SKM-1 treated with dmso at 0.1 percent for 144 hours (cell line): ENCODE data around the gene GOT1.

Experiments
- DNase-seq: peaks from one replicate; lab custom pipeline; 2025; ENCODE audit not compliant: unreplicated experiment; lab: John Stamatoyannopoulos, UW

The GOT1 gene

DNA sequence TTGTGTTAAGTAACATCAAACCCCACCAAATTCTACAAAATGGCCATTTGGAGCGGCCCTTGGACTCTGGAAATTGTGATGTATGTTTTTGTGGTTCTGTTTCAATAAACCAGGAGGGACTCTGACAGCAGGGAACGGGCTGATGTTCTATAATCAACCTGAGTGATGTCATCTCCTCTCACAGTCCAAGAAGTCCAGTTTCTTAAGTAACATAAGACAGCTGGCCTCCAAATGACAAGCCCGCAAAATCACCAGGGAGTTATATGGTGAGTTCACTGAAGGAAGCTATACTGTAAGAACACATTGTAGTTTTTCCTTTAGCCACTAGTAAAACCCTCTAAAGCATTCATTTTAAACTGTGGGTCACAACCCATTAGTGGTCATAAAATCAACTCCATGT, 34.0 kb downstream of the GOT1 start:
- no peak for DNase-seq

DNA sequence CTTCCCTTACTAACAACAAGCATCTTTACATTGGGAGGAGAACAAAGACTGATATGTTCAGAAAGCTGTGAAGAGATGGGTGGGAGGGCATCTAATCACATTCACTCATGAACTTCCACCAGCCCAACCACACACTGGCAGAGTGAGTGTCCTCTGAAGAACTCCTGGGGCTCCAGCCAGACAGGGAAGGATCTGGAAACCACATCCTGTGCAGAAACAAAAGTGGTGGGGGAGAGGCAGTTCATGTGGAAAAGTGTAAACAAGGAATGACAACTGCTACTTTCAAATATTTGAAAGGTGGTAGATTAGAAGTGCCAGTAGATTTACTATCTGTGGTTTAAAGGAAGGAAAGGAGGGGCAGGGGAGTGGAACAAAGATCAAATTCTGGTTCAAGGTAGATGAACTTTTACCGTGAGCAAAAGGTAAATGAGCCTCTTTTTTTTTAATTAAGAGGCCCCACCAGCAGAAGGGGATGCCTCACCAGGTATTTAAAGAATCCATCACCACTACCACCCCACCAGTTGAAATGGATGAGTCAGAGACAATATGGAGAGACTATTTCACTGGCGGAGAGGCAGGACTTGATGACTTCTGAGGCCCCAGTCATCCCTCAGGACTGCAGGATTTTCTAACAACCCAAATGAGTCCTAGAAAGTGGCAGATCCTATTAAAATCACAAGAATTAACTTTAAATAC, 34.5 kb downstream of the GOT1 start:
- no peak for DNase-seq

DNA sequence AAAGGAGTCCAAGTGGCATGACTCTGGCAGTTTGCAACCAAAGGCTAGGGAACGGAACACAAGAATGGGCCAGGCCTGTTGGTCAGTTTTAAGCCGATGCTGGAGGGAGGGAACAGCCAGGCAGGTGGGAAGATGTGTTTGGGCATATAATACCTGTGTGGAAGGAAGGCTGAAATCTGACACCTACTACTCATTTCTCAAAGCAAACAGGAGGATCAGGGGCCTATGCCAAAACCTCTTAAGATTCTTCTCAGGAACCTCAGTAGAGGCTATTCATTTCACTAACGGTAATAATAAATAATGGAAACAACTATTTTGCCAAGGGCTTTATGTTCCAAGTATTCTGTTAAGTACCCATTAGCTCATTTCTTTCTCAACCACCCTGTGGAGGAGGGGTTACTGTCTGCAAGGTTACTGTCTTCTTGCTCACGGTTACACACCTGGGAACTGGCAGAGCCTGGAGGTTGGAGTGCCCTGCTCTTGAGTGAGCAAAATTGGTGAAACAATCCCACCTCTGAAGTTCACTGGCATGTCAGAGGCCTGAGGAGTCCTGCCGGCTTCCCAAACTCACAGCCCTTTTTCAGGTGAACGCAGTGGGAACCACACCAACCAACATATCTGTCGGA, 35.5 kb downstream of the GOT1 start:
- no peak for DNase-seq

DNA sequence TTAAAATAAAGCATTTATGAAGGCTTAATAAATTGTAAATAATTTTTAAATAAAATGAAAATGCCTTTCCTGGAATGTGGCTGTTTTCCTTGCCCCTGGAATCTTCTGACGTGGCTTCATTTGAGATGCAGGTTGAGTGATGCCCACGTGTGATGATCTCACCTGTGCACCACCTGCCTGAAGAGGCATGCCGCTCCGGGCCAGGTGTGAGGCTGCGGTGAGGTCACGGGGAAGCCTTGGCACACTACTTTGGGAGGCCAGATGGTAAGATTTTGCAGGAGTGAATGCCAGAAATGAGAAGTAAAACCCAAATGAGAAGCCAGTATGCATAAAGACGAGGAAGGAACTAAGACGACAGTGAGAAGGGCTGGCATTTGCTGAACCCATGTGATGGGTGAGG, 36.2 kb downstream of the GOT1 start:
- DNase-seq = no peak

DNA sequence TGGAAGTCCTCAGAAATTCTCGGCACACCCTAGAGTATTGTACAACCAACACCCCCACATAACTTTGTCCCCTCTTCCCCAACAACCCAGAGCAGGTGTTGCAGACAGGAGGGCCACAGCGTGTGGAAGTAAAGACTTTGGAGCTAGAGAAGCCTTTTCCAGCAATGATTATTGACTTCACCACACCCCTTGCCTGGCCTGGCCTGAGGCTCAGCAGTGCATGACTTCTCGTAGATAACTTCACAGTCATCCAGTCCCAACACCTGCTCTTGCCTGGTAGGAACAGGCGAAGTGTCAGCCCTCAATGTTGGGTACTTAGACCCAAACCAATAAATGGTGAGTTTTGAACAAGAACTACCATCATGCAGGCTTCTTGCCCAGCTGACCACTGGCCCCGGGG, 36.7 kb downstream of the GOT1 start:
- no peak for DNase-seq

DNA sequence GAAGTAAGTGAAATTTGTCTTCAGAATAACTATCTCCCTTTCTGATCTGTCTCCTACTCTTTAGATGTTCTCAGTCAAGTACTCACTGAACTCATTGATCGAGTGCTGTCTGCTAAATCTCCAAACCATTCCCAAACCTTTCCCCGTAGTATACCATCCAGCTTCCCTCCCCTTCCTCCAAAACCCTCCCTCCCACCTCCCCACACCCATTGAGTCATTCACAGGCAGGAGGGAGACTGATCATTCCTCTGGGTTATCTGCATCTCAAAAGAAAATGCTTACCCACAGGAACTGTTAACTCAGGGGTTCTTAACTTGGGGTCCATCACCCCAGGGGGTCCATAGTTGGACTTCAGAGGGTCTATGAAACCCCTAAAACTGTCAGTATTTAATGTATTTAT, 37.4 kb downstream of the GOT1 start:
- DNase-seq = no peak

DNA sequence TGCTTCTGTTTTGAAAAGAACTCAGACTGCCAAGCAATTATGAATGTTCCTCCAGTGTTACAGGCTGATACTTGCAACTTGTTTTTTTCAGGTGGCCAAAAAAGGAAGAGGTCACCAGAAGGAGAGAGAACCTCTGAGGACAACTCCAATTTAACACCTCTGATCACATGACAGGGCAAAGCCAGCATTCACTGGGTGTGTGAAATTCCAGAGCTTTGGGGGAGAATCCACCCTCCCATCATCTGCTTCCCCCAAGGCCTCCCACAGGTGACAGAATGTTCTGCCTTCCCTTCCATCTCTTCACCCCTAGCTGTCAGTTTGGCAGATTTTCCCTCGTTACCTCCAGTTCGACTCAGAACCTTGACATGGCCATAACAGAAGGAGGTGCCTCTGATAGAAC, 39.1 kb downstream of the GOT1 start:
- no peak for DNase-seq

DNA sequence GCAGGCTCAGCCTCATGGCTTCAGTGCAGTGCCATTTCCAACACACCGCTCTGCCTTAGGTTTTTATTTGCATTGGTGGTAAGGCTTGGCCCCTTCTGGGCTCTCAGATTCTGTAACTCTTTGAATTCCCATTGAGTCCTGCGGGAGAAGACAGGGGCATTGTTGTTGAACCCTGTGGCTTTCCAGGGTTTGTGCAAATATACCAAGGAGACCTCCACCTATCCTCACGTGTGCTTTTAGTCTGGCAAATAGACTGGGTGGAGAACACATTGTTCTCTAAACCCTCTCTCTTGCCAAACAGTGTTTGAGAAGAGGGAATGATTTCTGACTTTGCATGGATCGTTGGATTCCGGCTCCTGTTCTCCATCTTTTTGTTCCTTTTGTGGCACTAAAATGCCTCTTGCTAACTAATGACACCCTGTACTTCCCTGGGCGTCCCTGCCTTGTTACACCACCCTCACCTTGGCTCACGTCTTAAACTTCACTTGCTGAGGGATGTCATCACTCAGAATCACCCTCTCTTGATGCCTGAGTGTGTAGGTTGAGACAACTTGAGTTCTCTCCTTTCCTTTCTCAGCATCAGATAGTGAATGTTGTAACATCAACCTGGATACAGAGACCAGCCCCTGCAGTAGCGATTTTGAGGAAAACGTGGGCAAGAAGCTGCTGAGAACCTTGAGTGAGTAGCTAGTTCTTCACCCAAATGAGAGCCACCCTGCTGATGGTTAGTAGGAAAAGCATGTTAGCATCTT, 40.5 kb downstream of the GOT1 start:
- DNase-seq = no peak

DNA sequence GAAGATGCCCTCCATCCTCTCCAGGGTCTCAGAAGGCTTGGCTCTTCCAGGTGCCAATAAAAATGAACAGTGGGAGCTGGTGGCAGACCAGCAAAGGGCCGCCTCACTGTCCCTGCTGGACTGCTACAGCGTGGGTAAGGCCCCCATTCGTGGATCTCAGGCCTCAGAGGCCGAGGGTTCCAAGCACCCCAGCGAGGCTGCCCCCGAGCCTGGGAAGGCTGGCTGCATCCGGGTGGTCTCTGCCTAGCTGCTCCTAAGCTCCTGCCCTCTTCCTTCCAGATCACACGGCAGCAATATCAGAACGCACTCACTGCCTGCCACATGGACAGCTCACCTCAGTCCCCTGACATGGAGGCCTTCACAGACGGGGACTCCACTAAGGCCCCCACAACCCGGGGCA, 42.9 kb downstream of the GOT1 start:
- no peak for DNase-seq

DNA sequence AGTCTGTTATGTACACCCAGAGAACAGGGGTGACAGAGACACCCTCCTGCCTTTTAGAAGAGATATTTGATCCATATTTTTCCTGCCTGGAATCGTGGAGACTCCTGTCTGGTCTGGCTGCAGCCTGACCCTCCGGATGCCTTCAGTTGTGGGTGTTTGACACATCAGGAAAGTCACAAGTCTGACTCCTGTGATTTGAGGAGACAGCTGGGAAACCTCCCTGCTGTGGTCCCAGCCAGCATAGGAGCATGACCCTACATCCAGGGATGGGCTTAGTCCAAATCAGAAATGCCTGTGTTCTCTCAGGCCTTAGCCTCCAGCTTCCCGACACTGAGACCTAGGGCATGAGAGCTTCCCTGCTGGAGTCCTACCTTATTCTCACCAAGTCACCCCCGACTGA, 43.4 kb downstream of the GOT1 start:
- DNase-seq = no peak

DNA sequence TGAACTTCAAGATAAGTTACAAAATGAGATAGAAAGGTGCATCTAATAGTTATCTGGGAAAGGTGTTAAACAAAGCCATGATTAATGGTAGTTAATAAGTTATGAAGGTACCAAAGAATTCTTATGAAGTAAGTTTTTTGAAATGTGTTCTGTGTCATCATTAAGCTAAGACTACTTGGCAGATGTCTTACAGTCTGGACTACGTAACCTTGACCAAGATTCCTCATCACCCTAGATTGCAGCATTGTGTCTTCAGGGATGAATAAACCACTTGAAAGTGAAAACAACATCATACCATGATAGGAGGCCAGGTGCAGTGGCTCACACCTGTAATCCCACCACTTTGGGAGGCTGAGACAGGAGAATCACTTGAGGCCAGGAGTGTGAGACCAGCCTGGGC, 48.2 kb downstream of the GOT1 start:
- DNase-seq = no peak

DNA sequence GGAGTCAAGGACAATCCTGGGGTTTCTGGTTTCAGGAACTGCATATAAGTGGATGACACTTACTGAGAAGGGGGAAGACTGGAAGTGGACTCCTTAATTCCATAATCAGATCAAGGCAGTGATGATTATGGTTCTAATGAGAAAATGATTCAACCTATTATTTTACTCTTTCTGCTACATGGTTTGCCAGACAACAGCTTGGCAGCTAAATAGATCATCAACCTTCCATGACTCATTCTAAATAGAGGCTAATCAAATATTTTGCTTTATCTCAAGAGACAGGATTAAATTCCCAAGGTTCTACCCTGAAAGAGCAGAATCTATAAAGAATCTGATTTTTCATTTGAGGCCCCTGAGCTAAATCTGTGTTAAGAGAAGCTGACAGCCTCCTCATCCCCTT, 55.0 kb downstream of the GOT1 start:
- DNase-seq = no peak

DNA sequence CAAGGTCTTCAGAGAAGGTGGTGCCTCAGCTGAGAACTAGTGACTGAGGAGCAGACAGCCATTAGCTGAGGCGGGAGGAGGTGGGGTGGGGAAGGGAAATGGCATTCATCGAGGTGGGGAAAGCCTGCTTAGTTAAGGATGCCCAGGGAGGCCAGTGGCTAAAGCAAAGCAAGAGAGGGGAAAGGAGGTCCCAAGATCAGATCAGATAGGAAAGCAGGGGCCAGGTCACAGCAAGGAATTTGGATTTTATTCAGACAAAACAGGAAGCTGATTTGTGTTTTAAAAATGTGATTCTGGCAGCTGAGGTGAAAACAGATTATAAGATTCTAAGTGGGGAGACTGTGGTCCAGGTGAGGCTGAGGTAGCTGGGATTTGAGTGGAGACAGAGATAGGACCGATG, 55.5 kb downstream of the GOT1 start:
- DNase-seq = no peak

DNA sequence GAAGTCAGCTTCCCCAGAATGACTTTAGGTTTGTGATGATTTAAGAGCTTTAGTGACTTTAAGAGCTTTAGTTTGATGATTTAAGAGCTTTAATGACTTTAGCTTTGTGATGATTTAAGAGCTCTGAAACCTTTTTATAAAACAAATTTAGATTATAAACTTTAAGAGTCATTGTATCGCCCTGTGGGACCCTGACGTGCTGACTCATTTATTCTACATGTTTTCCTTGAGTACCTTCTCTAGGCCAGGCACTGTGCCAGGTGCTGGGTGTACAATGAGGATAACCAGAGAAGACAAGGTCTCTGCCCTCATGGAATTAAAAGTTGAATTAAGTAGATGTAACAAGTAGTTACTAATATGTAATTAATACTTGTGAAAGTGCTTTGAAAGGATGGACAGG, 55.9 kb downstream of the GOT1 start:
- no peak for DNase-seq

DNA sequence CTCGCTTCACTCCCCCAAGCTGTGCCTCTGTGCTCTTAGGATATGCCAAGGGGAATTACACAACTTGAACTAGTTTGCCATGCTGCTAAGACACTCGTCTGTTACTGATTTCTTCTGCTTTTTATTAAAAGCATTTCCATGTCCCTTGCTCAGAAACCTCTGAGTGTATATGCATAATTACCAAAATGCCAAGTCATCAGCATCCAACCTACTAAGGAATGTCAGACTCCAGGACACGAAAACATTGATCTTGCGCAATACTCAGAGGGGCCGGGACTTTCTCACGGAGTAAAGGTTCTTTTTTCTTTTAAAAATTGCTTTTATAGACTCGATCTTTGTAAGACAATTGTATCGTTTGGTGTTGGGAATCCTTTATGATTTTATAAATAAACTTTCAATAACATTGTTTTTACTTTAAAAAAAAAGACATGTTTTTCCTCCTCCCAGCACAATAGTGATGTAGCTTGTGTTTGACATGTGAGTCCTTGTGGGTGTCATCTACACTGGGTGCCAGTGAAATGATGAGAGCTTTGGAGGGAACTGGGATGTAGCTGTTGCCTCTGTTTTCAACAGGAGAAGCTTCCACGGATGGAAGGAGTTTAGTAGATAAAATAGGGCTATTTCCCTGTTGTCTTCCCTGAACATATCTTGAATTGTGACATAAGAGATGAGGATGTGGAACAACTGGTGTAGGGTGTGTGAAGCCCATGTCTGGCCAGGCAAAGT, 57.7 kb downstream of the GOT1 start:
- DNase-seq = no peak

DNA sequence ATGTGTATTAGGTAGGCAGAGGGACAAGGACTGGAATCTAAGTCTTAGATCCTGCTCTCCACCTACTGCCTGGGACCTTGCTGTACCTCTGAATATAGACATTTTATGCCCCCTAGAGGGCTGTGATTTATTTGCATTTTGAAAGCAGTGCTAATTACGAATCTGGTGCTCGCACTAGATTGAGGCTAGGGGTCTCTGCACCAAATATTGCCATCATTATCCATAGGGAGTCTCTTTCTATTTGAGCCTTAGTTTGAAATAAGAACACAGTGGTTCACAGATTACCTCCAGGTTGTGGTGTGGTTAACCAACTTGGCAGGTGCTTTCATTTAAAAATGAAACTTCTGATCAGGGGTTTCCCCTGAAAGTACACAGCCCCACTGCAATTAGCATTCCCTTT, 59.4 kb downstream of the GOT1 start:
- peak; percentile 21 for DNase-seq

DNA sequence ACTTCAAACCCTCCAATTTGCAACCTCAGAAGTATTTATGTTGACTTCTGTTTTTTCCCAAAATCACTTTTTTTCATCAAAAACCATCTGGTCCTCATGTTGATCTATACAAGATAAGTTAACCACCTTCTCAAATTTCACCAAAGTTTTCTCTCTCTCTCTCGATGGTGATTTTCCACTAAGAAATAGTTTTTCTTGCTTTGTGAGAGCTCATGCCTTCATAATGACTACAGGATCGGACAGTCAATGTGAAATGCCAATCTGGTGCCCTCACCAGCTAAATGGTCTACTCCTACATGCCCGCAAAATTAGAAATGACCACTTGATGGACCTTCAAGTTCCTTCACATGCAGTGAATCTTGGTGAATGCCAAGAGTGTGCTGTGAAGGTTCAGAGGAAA, 60.9 kb downstream of the GOT1 start:
- DNase-seq = no peak

DNA sequence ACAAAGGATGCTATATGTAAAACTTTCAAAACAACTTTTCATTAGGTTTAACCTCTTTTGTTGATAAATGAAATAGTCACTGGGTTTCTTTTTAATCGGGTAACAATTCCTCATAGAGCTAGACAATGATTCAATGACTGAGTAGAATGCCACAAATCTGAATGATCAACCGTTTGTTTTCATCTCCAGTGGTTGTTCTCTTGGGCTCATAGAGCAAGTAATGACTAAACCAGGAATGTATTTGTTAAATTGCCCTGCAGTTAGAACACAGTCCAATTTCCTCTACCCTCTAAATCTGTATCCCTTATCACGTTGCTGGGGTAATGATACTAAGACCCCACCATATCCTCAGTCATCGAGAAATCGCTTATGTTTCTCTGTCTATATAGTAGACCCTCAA, 61.3 kb downstream of the GOT1 start:
- DNase-seq = no peak

DNA sequence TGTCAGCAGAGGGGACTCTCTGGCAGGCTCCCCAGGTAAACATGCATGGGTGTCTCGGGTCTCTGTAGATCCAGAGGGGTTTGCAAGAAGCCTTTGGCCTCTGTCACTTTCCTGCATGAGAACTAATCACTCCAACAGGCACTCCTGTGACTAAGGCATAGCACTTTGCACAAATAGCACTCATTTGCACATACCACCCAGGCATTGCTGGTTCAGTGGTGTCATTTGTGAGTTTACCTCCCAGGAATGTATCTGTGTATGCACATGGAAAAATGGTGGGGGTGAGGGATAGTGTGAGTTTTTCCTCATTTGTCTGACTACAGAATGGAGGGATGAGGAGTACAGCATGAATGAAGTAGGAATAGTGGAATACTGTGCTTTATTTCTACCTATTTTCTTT, 61.8 kb downstream of the GOT1 start:
- no peak for DNase-seq

DNA sequence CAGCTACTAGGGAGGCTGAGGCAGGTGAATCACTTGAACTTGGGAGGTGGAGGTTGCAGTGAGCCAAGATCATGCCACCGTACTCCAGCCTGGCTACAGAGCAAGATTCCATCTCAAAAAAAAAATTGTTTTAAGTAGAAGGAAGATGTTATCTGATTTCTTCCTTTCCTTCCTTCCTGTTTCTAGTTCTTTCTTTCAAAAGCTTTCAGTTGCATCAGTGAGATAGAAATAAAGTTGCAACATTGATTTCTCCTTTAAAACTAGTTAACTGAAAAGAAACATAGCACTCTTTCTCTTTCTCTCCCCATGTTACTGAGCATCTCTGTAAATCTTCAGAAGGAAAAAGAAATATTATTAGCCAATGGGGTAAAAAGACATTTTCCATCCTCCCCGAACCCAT, 63.8 kb downstream of the GOT1 start:
- no peak for DNase-seq

DNA sequence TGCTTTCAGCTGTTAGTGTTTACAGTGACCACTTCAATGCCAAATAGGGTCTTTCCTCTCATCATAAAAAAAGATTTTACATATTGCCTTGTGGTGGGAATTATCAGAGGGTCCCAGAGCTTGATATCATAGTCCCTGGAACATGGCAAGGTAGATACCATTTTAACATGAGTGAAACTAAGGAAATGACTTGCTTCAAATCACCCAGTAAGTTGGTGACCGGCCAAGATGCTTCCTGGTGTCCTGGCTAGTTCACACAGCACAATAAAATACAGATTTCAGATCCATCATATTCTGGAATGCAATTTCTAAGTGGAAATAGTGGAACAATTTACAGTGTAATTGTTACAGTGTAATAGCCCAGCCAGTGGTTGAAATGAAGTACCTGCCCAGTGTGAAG, 64.7 kb downstream of the GOT1 start:
- no peak for DNase-seq

DNA sequence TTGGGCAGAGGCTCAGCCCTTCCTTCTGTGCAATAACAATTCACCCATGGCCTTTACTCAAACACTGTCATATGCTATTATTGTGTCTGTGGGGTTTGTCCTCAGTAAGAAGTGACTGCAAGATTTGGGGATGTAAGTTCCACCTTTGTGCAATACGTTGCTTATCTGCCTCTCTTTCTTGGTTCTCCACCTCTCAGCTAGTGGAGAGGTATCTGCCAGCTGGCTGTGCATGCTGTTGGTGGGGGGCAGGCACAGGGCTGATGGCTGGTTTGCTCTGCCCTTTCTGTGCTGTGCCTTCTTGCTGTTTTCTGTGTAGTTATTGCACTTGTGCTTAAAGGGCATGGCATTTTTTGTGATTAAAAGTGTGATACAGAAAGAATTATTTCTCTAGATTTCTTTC, 65.1 kb downstream of the GOT1 start:
- no peak for DNase-seq
